ENCODE measurements around the gene MAP7D2.

Gene MAP7D2

GRCh38 chrX:20037186-20037585 is 79.5 kb downstream of the MAP7D2 start:
- DNase-seq: no peak

- no peak for DNase-seq
These were observed 84.5 kb downstream of the MAP7D2 start for GRCh38 chrX:20032201-20032600.

GRCh38 chrX:20029728-20030127 is 87.0 kb downstream of the MAP7D2 start:
- DNase-seq: no peak

- no peak for DNase-seq
These were observed 88.1 kb downstream of the MAP7D2 start for GRCh38 chrX:20028588-20028987.

- no peak for DNase-seq
These were observed 90.4 kb downstream of the MAP7D2 start for GRCh38 chrX:20026278-20026677.

GRCh38 chrX:20019672-20020365 is 96.9 kb downstream of the MAP7D2 start:
- DNase-seq: no peak

GRCh38 chrX:20016616-20016945 is 100.1 kb downstream of the MAP7D2 start:
- DNase-seq: no peak

GRCh38 chrX:20015945-20016615 is 100.6 kb downstream of the MAP7D2 start:
- no peak for DNase-seq

- no peak for DNase-seq
These were observed 101.3 kb downstream of the MAP7D2 start for GRCh38 chrX:20015422-20015821.

- no peak for DNase-seq
These were observed 105.1 kb downstream of the MAP7D2 start for GRCh38 chrX:20011608-20012007.

- no peak for DNase-seq
These were observed 108.6 kb downstream of the MAP7D2 start for GRCh38 chrX:20007962-20008622.

GRCh38 chrX:20005883-20006282 is 110.8 kb downstream of the MAP7D2 start:
- no peak for DNase-seq

GRCh38 chrX:20001588-20001987 is 115.1 kb downstream of the MAP7D2 start:
- DNase-seq: no peak

GRCh38 chrX:19991350-19991718 is 125.4 kb downstream of the MAP7D2 start:
- DNase-seq: peak; percentile 8

GRCh38 chrX:19990556-19991349 is 126.0 kb downstream of the MAP7D2 start, which contains the start of gene BCLAF3:
BCLAF3 (minus strand) TSS chrX:19991061; CDS start chrX:19970264, 20,797 bp downstream.
- DNase-seq: peak; percentile 52

GRCh38 chrX:19990151-19990555 is 126.6 kb downstream of the MAP7D2 start:
- DNase-seq: no peak

GRCh38 chrX:19987856-19988255 is 128.9 kb downstream of the MAP7D2 start:
- no peak for DNase-seq

GRCh38 chrX:19986531-19986930 is 130.2 kb downstream of the MAP7D2 start:
- no peak for DNase-seq

GRCh38 chrX:19981947-19982346 is 134.8 kb downstream of the MAP7D2 start:
- DNase-seq: no peak

- DNase-seq: no peak
These were observed 140.9 kb downstream of the MAP7D2 start for GRCh38 chrX:19975845-19976244.

- no peak for DNase-seq
These were observed 143.7 kb downstream of the MAP7D2 start for GRCh38 chrX:19972984-19973383.

GRCh38 chrX:19968276-19968675 is 148.4 kb downstream of the MAP7D2 start:
- no peak for DNase-seq

- DNase-seq: no peak
These were observed 150.7 kb downstream of the MAP7D2 start for GRCh38 chrX:19966056-19966455.
